ENCODE measurements around the gene NEMP1.
A peak's percentile ranks its signal among the peaks of the same experiment; 100 is the strongest.

GRCh38 chr12:57078519-57079404 lies at the start of gene NEMP1:
- TF ChIP-seq CTCF (IDR thresholded peaks at IDR 0.05), result peak in 1 of 3 experiments; percentile 27
- no peak for TF ChIP-seq POLR2A (IDR thresholded peaks at IDR 0.05; ENCODE audit: low read depth)

Measured in esophagus muscularis mucosa (tissue), 3 donors.